H9 (cell line): ENCODE results near the gene GABBR2. TPM values are rescaled to one million over a fixed set of nuclear protein-coding genes. Genes with fewer than 3 reads are reported as not detected.

ENCODE experiments used
- DNase-seq: peaks from one replicate; pipeline ENCODE4 v3.0.0-alpha.2; 2017
- H2AFZ ChIP-seq: one replicate; pipeline ENCODE4 v1.6.1; 2013; ENCODE audit warnings: mild to moderate bottlenecking, low read length, control low read depth, moderate library complexity
- H2AK5ac ChIP-seq: 2 replicates; pipeline ENCODE4 v1.6.1; 2013; ENCODE audit warnings: low read length, control low read depth, mixed read lengths; ENCODE audit not compliant: insufficient read length
- H2BK120ac ChIP-seq: one replicate; pipeline ENCODE4 v1.6.1; 2013; ENCODE audit warnings: low read depth, mild to moderate bottlenecking, low read length, control low read depth, inconsistent platforms; ENCODE audit not compliant: poor library complexity, severe bottlenecking
- H2BK12ac ChIP-seq: 2 replicates; pipeline ENCODE4 v1.6.1; 2013; ENCODE audit warnings: low read length, control low read depth, mixed read lengths, low read depth; ENCODE audit not compliant: insufficient read length
- H2BK15ac ChIP-seq: 2 replicates; pipeline ENCODE4 v1.6.1; 2013; ENCODE audit warnings: low read depth, low read length, control low read depth
- H2BK20ac ChIP-seq: one replicate; pipeline ENCODE4 v1.6.1; 2013; ENCODE audit warnings: low read depth, mild to moderate bottlenecking, low read length, control low read depth, inconsistent platforms; ENCODE audit not compliant: poor library complexity, severe bottlenecking
- H2BK5ac ChIP-seq: 2 replicates; pipeline ENCODE4 v1.6.1; 2013; ENCODE audit warnings: low read length, control low read depth, mixed read lengths; ENCODE audit not compliant: insufficient read length
- H3K14ac ChIP-seq: 2 replicates; pipeline ENCODE4 v1.6.1; 2013; ENCODE audit warnings: low read length, control low read depth; ENCODE audit not compliant: insufficient read depth
- H3K18ac ChIP-seq: 2 replicates; pipeline ENCODE4 v1.6.1; 2013; ENCODE audit warnings: low read depth, mild to moderate bottlenecking, mixed read lengths, low read length, control low read depth; ENCODE audit not compliant: insufficient read length
- H3K23ac ChIP-seq: 2 replicates; pipeline ENCODE4 v1.6.1; 2013; ENCODE audit warnings: low read length, control low read depth, mixed read lengths, low read depth; ENCODE audit not compliant: insufficient read length
- H3K23me2 ChIP-seq: 2 replicates; pipeline ENCODE4 v1.6.1; 2013; ENCODE audit warnings: low read depth, mild to moderate bottlenecking, mixed read lengths, low read length, control low read depth; ENCODE audit not compliant: insufficient read length, poor library complexity, severe bottlenecking
- H3K27ac ChIP-seq: 2 replicates; pipeline ENCODE4 v1.5.1; 2013; ENCODE audit warnings: low read length, control low read depth, mixed read lengths, low read depth; ENCODE audit not compliant: insufficient read length
- H3K27me3 ChIP-seq: 2 replicates; pipeline ENCODE4 v1.6.1; 2013; ENCODE audit warnings: low read length, control low read depth, inconsistent platforms; ENCODE audit not compliant: insufficient read depth
- H3K4ac ChIP-seq: 2 replicates; pipeline ENCODE4 v1.6.1; 2013; ENCODE audit warnings: low read depth, mild to moderate bottlenecking, control low read depth, inconsistent platforms, low read length, moderate library complexity
- H3K4me1 ChIP-seq: 2 replicates; pipeline ENCODE4 v1.6.1; 2013; ENCODE audit warnings: low read length, control low read depth, inconsistent platforms; ENCODE audit not compliant: insufficient read depth
- H3K4me2 ChIP-seq: 2 replicates; pipeline ENCODE4 v1.6.1; 2013; ENCODE audit warnings: low read length, control low read depth, mixed read lengths; ENCODE audit not compliant: insufficient read length, insufficient read depth
- H3K56ac ChIP-seq: 2 replicates; pipeline ENCODE4 v1.6.1; 2013; ENCODE audit warnings: low read depth, mild to moderate bottlenecking, mixed read lengths, low read length, control low read depth; ENCODE audit not compliant: insufficient read length
- H3K79me1 ChIP-seq: 2 replicates; pipeline ENCODE4 v1.6.1; 2013; ENCODE audit warnings: low read depth, mild to moderate bottlenecking, moderate library complexity, low read length, control low read depth, inconsistent platforms; ENCODE audit not compliant: insufficient read depth, poor library complexity, severe bottlenecking
- H3K79me2 ChIP-seq: 2 replicates; pipeline ENCODE4 v1.6.1; 2013; ENCODE audit warnings: low read length, control low read depth, inconsistent platforms; ENCODE audit not compliant: insufficient read depth
- H3K9ac ChIP-seq: 2 replicates; pipeline ENCODE4 v1.6.1; 2013; ENCODE audit warnings: low read length, control low read depth, mixed read lengths; ENCODE audit not compliant: insufficient read length; ENCODE audit errors: extremely low read depth
- H3K9me3 ChIP-seq: one replicate; pipeline ENCODE4 v1.6.1; 2013; ENCODE audit warnings: low read depth, low read length, inconsistent platforms; ENCODE audit not compliant: control insufficient read depth
- H3T11ph ChIP-seq: one replicate; pipeline ENCODE4 v1.6.1; 2013; ENCODE audit warnings: mild to moderate bottlenecking, low read length, control low read depth, inconsistent platforms
- H4K20me1 ChIP-seq: one replicate; pipeline ENCODE4 v1.6.1; 2013; ENCODE audit not compliant: control insufficient read depth, insufficient read length, insufficient read depth
- H4K5ac ChIP-seq: 2 replicates; pipeline ENCODE4 v1.6.1; 2013; ENCODE audit warnings: low read depth, mild to moderate bottlenecking, mixed read lengths, low read length, control low read depth; ENCODE audit not compliant: insufficient read length
- H4K8ac ChIP-seq: replicated peaks from 2 replicates; pipeline ENCODE4 v1.6.1; 2013; ENCODE audit warnings: low read length, control low read depth, mixed read lengths, low read depth; ENCODE audit not compliant: insufficient read length
- H4K91ac ChIP-seq: 2 replicates; pipeline ENCODE4 v1.6.1; 2013; ENCODE audit warnings: low read depth, mild to moderate bottlenecking, moderate library complexity, mixed read lengths, low read length, control low read depth; ENCODE audit not compliant: insufficient read length
- H3K27ac Mint-ChIP-seq, 3 experiments: 2 replicates in 2 of 3; 3 replicates in 1 of 3; pipeline ENCODE4 v1.8.0; 2020 to 2021; ENCODE audit warnings: mixed read lengths in 3 of 3, mild to moderate bottlenecking in 1 of 3, moderate library complexity in 1 of 3
- H3K27me3 Mint-ChIP-seq: 2 replicates; pipeline ENCODE4 v1.8.0; 2021; ENCODE audit warnings: low read depth, mild to moderate bottlenecking, moderate library complexity, mixed read lengths
- H3K36me3 Mint-ChIP-seq, 3 experiments: 2 replicates in 2 of 3; 3 replicates in 1 of 3; pipeline ENCODE4 v1.8.0; 2020 to 2021; ENCODE audit warnings: low read depth in 3 of 3, mixed read lengths in 3 of 3; ENCODE audit not compliant: insufficient read depth in 1 of 3
- H3K4me1 Mint-ChIP-seq, 2 experiments: 2 replicates each; pipeline ENCODE4 v1.8.0; 2020; ENCODE audit warnings: mixed read lengths in 2 of 2
- H3K4me3 Mint-ChIP-seq, 2 experiments: 2 replicates in 1 of 2; 3 replicates in 1 of 2; pipeline ENCODE4 v1.8.0; 2020 to 2021; ENCODE audit warnings: mild to moderate bottlenecking in 2 of 2, mixed read lengths in 2 of 2, moderate library complexity in 1 of 2
- H3K9me3 Mint-ChIP-seq, 2 experiments: 2 replicates in 1 of 2; 3 replicates in 1 of 2; pipeline ENCODE4 v1.8.0; 2020; ENCODE audit warnings: mild to moderate bottlenecking in 2 of 2, mixed read lengths in 2 of 2, moderate library complexity in 1 of 2
- CTCF ChIP-seq: fragments of 200-600 bp; sonication (generic); conservative IDR thresholded peaks from 3 replicates; pipeline ENCODE4 v1.8.0; 2021; ENCODE audit warnings: antibody characterized with exemption, mild to moderate bottlenecking
- WGBS: extraction: QIAGEN DNeasy Blood & Tissue Kit; methylation state at CpG from one replicate; pipeline ENCODE4 v1.1.7; 2013; ENCODE audit warnings: missing lambda C conversion rate, low lambda C conversion rate, mixed read lengths; ENCODE audit not compliant: insufficient read length; ENCODE audit errors: extremely low coverage; 5-methylcytosine and 5-hydroxymethylcytosine counted together
- total RNA-seq: library from RNA; stranded (reverse); gene quantifications from 2 replicates; pipeline ENCODE4 v1.2.1, GENCODE V29; 2021

GABBR2 gene
- total RNA-seq, 1 experiment from 2014 or later: 0.66 TPM

- Mint-ChIP-seq H3K27me3 (peaks cover 4% of the 10 kb centered on the region), H3K4me1 (no peaks in the 10 kb centered on the region), H3K9me3 (no peaks in the 10 kb centered on the region), H3K36me3 (no peaks in the 10 kb centered on the region), H3K4me3 (no peak overlapping the region), H3K27ac (no peak overlapping the region)
- H2BK5ac ChIP-seq: no peak overlapping the region
- no peak overlapping the region for H3K18ac ChIP-seq
- no peaks in the 10 kb centered on the region; the same call in 1 of the 2 replicates for H3K27me3 ChIP-seq
- no peaks in the 10 kb centered on the region for H3K23me2 ChIP-seq
- H4K8ac ChIP-seq: no peak overlapping the region
- H3K79me1 ChIP-seq: no peaks in the 10 kb centered on the region
- no peak for TF ChIP-seq CTCF
- no peak overlapping the region for H3K4ac ChIP-seq
- no peak overlapping the region for H4K91ac ChIP-seq
- no peak overlapping the region for H2BK20ac ChIP-seq
- no peaks in the 10 kb centered on the region for H4K20me1 ChIP-seq
- H3K56ac ChIP-seq: no peak overlapping the region
- no peak overlapping the region for H2BK15ac ChIP-seq
- H2BK120ac ChIP-seq: no peak overlapping the region
- H2AK5ac ChIP-seq: no peak overlapping the region
- H3K9me3 ChIP-seq: no peaks in the 10 kb centered on the region
- H2AFZ ChIP-seq: no peak overlapping the region
- H3K79me2 ChIP-seq: no peaks in the 10 kb centered on the region
- no peaks in the 10 kb centered on the region for H3K4me1 ChIP-seq
- no peak for DNase-seq
- no peak overlapping the region for H4K5ac ChIP-seq
- no peak overlapping the region for H3K14ac ChIP-seq
- H3T11ph ChIP-seq: no peak overlapping the region
- H3K4me2 ChIP-seq: no peak overlapping the region
- no peak overlapping the region for H3K9ac ChIP-seq
- H3K27ac ChIP-seq: no peak overlapping the region
- WGBS: no CpG with 5 or more reads among the region's 2 CpGs
- no peak overlapping the region for H2BK12ac ChIP-seq
- H3K23ac ChIP-seq: no peak overlapping the region
Measured at GRCh38 chr9:98428454-98428853, 280.3 kb downstream of the GABBR2 start.
